ENCODE data around the gene ULK4. TPM values are rescaled to one million over a fixed set of nuclear protein-coding genes. Genes with fewer than 3 reads are reported as not detected.

The ULK4 gene
- total RNA-seq, 1 experiment from 2014 or later: 4.2 TPM

- TF ChIP-seq, protein P1, sequence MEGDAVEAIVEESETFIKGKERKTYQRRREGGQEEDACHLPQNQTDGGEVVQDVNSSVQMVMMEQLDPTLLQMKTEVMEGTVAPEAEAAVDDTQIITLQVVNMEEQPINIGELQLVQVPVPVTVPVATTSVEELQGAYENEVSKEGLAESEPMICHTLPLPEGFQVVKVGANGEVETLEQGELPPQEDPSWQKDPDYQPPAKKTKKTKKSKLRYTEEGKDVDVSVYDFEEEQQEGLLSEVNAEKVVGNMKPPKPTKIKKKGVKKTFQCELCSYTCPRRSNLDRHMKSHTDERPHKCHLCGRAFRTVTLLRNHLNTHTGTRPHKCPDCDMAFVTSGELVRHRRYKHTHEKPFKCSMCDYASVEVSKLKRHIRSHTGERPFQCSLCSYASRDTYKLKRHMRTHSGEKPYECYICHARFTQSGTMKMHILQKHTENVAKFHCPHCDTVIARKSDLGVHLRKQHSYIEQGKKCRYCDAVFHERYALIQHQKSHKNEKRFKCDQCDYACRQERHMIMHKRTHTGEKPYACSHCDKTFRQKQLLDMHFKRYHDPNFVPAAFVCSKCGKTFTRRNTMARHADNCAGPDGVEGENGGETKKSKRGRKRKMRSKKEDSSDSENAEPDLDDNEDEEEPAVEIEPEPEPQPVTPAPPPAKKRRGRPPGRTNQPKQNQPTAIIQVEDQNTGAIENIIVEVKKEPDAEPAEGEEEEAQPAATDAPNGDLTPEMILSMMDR (IDR thresholded peaks at IDR 0.05; ENCODE audit: insufficient read depth in 1 of 2, low read depth in 1 of 2, low read length in 1 of 2, severe bottlenecking in 1 of 2, unreplicated experiment in 1 of 2): no peak
- no peak overlapping the region for H3K4me3 Mint-ChIP-seq (ENCODE audit: unreplicated experiment)
- Histone ChIP-seq H3K4me3 (ENCODE audit: low read depth, low read length) (no peak overlapping the region), H3K4me1 (no peaks in the 10 kb centered on the region), H3K27me3 (replicated peaks; ENCODE audit: control insufficient read depth, insufficient read depth, low read length) (no peaks in the 10 kb centered on the region), H3K36me3 (ENCODE audit: control insufficient read depth, insufficient read depth, low read length) (no peaks in the 10 kb centered on the region), H3K9me3 (no peaks in the 10 kb centered on the region)
- H3K9me3 Mint-ChIP-seq (ENCODE audit: unreplicated experiment): no peaks in the 10 kb centered on the region
- H3K27me3 Mint-ChIP-seq (ENCODE audit: insufficient read depth, unreplicated experiment): peaks cover 7% of the 10 kb centered on the region
- H3K36me3 Mint-ChIP-seq (ENCODE audit: insufficient read depth, unreplicated experiment): no peaks in the 10 kb centered on the region
- CTCF ChIA-PET: no interaction called here
- BruUV-seq (replicated peaks): no TSS peak
- H3K4me1 Mint-ChIP-seq (ENCODE audit: low read depth, unreplicated experiment): no peaks in the 10 kb centered on the region
- POLR2A ChIA-PET: no interaction called here
- no peak overlapping the region for H3K27ac Mint-ChIP-seq (ENCODE audit: unreplicated experiment)
- DNase-seq: no peak
- intact Hi-C loops (cut with micrococcal nuclease; ENCODE audit: unreplicated experiment): no loop called here
Observed at GRCh38 chr3:41490360-41490759, 471.5 kb downstream of the ULK4 start.

- no peaks in the 10 kb centered on the region for H3K36me3 Mint-ChIP-seq (ENCODE audit: insufficient read depth, unreplicated experiment)
- ChIA-PET POLR2A (no interaction called here), CTCF (no interaction called here)
- peaks cover 11% of the 10 kb centered on the region for H3K27me3 Mint-ChIP-seq (ENCODE audit: insufficient read depth, unreplicated experiment)
- no peak for DNase-seq
- no peaks in the 10 kb centered on the region for H3K4me1 Mint-ChIP-seq (ENCODE audit: low read depth, unreplicated experiment)
- H3K27ac Mint-ChIP-seq (ENCODE audit: unreplicated experiment): no peak overlapping the region
- BruUV-seq (replicated peaks): no TSS peak
- H3K9me3 ChIP-seq: no peaks in the 10 kb centered on the region
- no peaks in the 10 kb centered on the region for H3K4me1 ChIP-seq
- intact Hi-C loops (cut with micrococcal nuclease; ENCODE audit: unreplicated experiment): no loop called here
- no peaks in the 10 kb centered on the region for H3K9me3 Mint-ChIP-seq (ENCODE audit: unreplicated experiment)
- H3K4me3 Mint-ChIP-seq (ENCODE audit: unreplicated experiment): no peak overlapping the region
- H3K4me3 ChIP-seq (ENCODE audit: low read depth, low read length): no peak overlapping the region
- no peaks in the 10 kb centered on the region for H3K27me3 ChIP-seq (replicated peaks; ENCODE audit: control insufficient read depth, insufficient read depth, low read length)
- TF ChIP-seq, protein P1 (IDR thresholded peaks at IDR 0.05; ENCODE audit: insufficient read depth in 1 of 2, low read depth in 1 of 2, low read length in 1 of 2, severe bottlenecking in 1 of 2, unreplicated experiment in 1 of 2): no peak
- no peaks in the 10 kb centered on the region for H3K36me3 ChIP-seq (ENCODE audit: control insufficient read depth, insufficient read depth, low read length)
Observed at GRCh38 chr3:41489231-41489630, 472.7 kb downstream of the ULK4 start.

GRCh38 chr3:41488501-41488900, 473.4 kb downstream of the ULK4 start:
- Mint-ChIP-seq H3K9me3 (ENCODE audit: unreplicated experiment) (no peaks in the 10 kb centered on the region), H3K27me3 (ENCODE audit: insufficient read depth, unreplicated experiment) (peaks cover 11% of the 10 kb centered on the region), H3K27ac (ENCODE audit: unreplicated experiment) (no peak overlapping the region), H3K4me3 (ENCODE audit: unreplicated experiment) (no peak overlapping the region), H3K36me3 (ENCODE audit: insufficient read depth, unreplicated experiment) (no peaks in the 10 kb centered on the region), H3K4me1 (ENCODE audit: low read depth, unreplicated experiment) (no peaks in the 10 kb centered on the region)
- intact Hi-C loops (cut with micrococcal nuclease; ENCODE audit: unreplicated experiment): no loop called here
- no peak overlapping the region for H3K4me3 ChIP-seq (ENCODE audit: low read depth, low read length)
- ChIA-PET CTCF (no interaction called here), POLR2A (no interaction called here)
- no peak for DNase-seq
- no peaks in the 10 kb centered on the region for H3K36me3 ChIP-seq (ENCODE audit: control insufficient read depth, insufficient read depth, low read length)
- H3K27me3 ChIP-seq (replicated peaks; ENCODE audit: control insufficient read depth, insufficient read depth, low read length): no peaks in the 10 kb centered on the region
- TF ChIP-seq, protein P1 (IDR thresholded peaks at IDR 0.05; ENCODE audit: insufficient read depth in 1 of 2, low read depth in 1 of 2, low read length in 1 of 2, severe bottlenecking in 1 of 2, unreplicated experiment in 1 of 2): no peak
- no TSS peak for BruUV-seq (replicated peaks)
- no peaks in the 10 kb centered on the region for H3K9me3 ChIP-seq
- no peaks in the 10 kb centered on the region for H3K4me1 ChIP-seq
